Neural progenitor cell (in vitro differentiated cells): ENCODE measurements around the gene ANKRD2.

Experiments used
- CTCF ChIP-seq: fragments of 200-600 bp; sonication (generic); IDR thresholded peaks from 2 replicates; pipeline ENCODE4 v1.5.1; 2017; ENCODE audit warnings: antibody characterized with exemption, mild to moderate bottlenecking
- EZH2 ChIP-seq: fragments of 200-600 bp; sonication (generic); IDR thresholded peaks from 2 replicates; pipeline ENCODE4 v1.6.1; 2017; ENCODE audit warnings: antibody characterized with exemption, mild to moderate bottlenecking, moderate library complexity
- EZH2phosphoT487 ChIP-seq: fragments of 200-600 bp; sonication (generic); IDR thresholded peaks from 2 replicates; pipeline ENCODE4 v1.6.1; 2017; ENCODE audit warnings: antibody characterized with exemption

GRCh38 chr10:97629289-97629688 lies 56.7 kb downstream of the ANKRD2 start:
- no peak for TF ChIP-seq EZH2
- no peak for TF ChIP-seq CTCF
- no peak for TF ChIP-seq EZH2phosphoT487
